GM12878 (cell line): Measurements from ENCODE around the gene CELSR3. TPM values are rescaled to one million over a fixed set of nuclear protein-coding genes. Genes with fewer than 3 reads are reported as not detected.

ENCODE experiments used
- ATAC-seq: fragments of 200-7000 bp; cut with Tn5 transposase; 3 replicates; pipeline ENCODE4 v1.9.1; 2020; ENCODE audit warnings: mild to moderate bottlenecking, moderate library complexity
- BruUV-seq: library from RNA; stranded (reverse); fragments of 400-500 nt; replicated peaks from 2 replicates; lab custom pipeline; 2021; lab: Mats Ljungman, UMichigan
- CTCF ChIA-PET: fragments of 300-600 bp; sonication (Branson Sonifier 250); formaldehyde crosslinking; extraction: SDS; loops from one replicate; lab custom pipeline; 2021; ENCODE audit warnings: inconsistent platforms; lab: Yijun Ruan, JAX
- POLR2A ChIA-PET: fragments of 350-600 bp; formaldehyde crosslinking; extraction: SDS; loops from one replicate; lab custom pipeline; 2021; ENCODE audit warnings: inconsistent platforms; lab: Charles Lee
- RAD21 ChIA-PET: fragments of 300-600 bp; sonication (Branson Sonifier 250); formaldehyde crosslinking; loops from one replicate; lab custom pipeline; 2023; ENCODE audit warnings: antibody characterized with exemption; ENCODE audit not compliant: unreplicated experiment; lab: Charles Lee
- SMC1A ChIA-PET: fragments of 300-600 bp; sonication (Branson Sonifier 250); formaldehyde crosslinking; loops from one replicate; lab custom pipeline; 2023; ENCODE audit not compliant: unreplicated experiment, uncharacterized antibody; lab: Charles Lee
- DNase-seq: peaks from one replicate; pipeline ENCODE4 v3.0.0-alpha.2; 2011; ENCODE audit warnings: low read depth, low spot score
- FAIRE-seq: peaks from 3 replicates; lab custom pipeline; 2011; peaks lifted over from hg19 to GRCh38; lab: Jason Lieb, UNC
- H2AFZ ChIP-seq: 2 replicates; pipeline ENCODE4 v1.6.0; 2011; ENCODE audit warnings: low read depth, low read length, control low read depth; ENCODE audit not compliant: control insufficient read depth
- H3K27ac ChIP-seq: 2 replicates; pipeline ENCODE4 v1.5.1; 2011; ENCODE audit warnings: control low read depth; ENCODE audit not compliant: control insufficient read depth, insufficient read depth
- H3K27me3 ChIP-seq, 2 experiments: replicated peaks in 1 of 2; 2 replicates each; pipeline versions ENCODE4 v1.6.0 to v1.6.1; 2011; ENCODE audit warnings: low read length in 1 of 2; ENCODE audit not compliant: control insufficient read depth in 2 of 2, insufficient read depth in 2 of 2
- H3K36me3 ChIP-seq, 2 experiments: 2 replicates each; pipeline ENCODE4 v1.5.1; 2011; ENCODE audit warnings: low read length in 1 of 2; ENCODE audit not compliant: control insufficient read depth in 2 of 2, insufficient read depth in 2 of 2
- H3K4me1 ChIP-seq: 2 replicates; pipeline ENCODE4 v1.6.1; 2011; ENCODE audit warnings: mild to moderate bottlenecking, low read length, moderate library complexity, mixed read lengths; ENCODE audit not compliant: control insufficient read depth, insufficient read depth
- H3K4me2 ChIP-seq: 2 replicates; pipeline ENCODE4 v1.6.0; 2011; ENCODE audit warnings: control low read depth; ENCODE audit not compliant: control insufficient read depth, insufficient read depth
- H3K4me3 ChIP-seq: fragments of 200-600 bp; sonication (generic); 2 replicates; pipeline ENCODE4 v1.5.1; 2016
- H3K79me2 ChIP-seq: 2 replicates; pipeline ENCODE4 v1.6.0; 2011; ENCODE audit warnings: low read length; ENCODE audit not compliant: control insufficient read depth, insufficient read depth
- H3K9ac ChIP-seq: 2 replicates; pipeline ENCODE4 v1.8.0; 2011; ENCODE audit warnings: low read length, control low read depth, mixed read lengths; ENCODE audit not compliant: control insufficient read depth, insufficient read depth
- H3K9me3 ChIP-seq: replicated peaks from 3 replicates; pipeline ENCODE4 v1.5.1; 2011; ENCODE audit warnings: mild to moderate bottlenecking, low read length; ENCODE audit not compliant: control insufficient read depth, insufficient read depth
- H4K20me1 ChIP-seq: 2 replicates; pipeline ENCODE4 v1.6.0; 2011; ENCODE audit not compliant: control insufficient read depth, insufficient read depth
- ASH2L ChIP-seq: fragments of 300-600, 200-600 bp; sonication (generic); IDR thresholded peaks from 2 replicates; pipeline ENCODE4 v1.6.1; 2017; ENCODE audit warnings: low read depth, mild to moderate bottlenecking, borderline replicate concordance
- HCFC1 ChIP-seq: fragments of 150-350 bp; IDR thresholded peaks from 2 replicates; pipeline ENCODE4 v1.6.1; 2014; ENCODE audit warnings: low read length
- RAD51 ChIP-seq: fragments of 450-650 bp; IDR thresholded peaks from 2 replicates; pipeline ENCODE4 v1.6.1; 2016; ENCODE audit warnings: moderate library complexity, mild to moderate bottlenecking, inconsistent platforms
- TARDBP ChIP-seq: IDR thresholded peaks from 2 replicates; pipeline ENCODE4 v1.6.1; 2016; ENCODE audit warnings: borderline replicate concordance
- TCF12 ChIP-seq: IDR thresholded peaks from 2 replicates; pipeline ENCODE4 v1.6.1; 2011; ENCODE audit warnings: low read depth, mild to moderate bottlenecking, low read length
- YY1 ChIP-seq: IDR thresholded peaks from 2 replicates; pipeline ENCODE4 v1.6.1; 2011; ENCODE audit warnings: low read depth, mild to moderate bottlenecking, low read length
- ZNF592 ChIP-seq: fragments of 450-650 bp; IDR thresholded peaks from 2 replicates; pipeline ENCODE4 v1.6.1; 2017; ENCODE audit warnings: mild to moderate bottlenecking, moderate library complexity
- WGBS: methylation state at CpG from one replicate; pipeline ENCODE4 v1.1.6; 2016; ENCODE audit warnings: low lambda C conversion rate; ENCODE audit not compliant: insufficient replicate concordance, insufficient coverage; ENCODE audit errors: missing lambda C conversion rate; 5-methylcytosine and 5-hydroxymethylcytosine counted together
- in situ Hi-C: fragments of 300-500 bp; cut with MboI; formaldehyde crosslinking; loops from 9 replicates; pipeline ENCODE4 v1.14.3; 2018; ENCODE audit warnings: mixed read lengths
- intact Hi-C: fragments of 100-400 bp; cut with micrococcal nuclease; formaldehyde crosslinking; loops from one replicate; pipeline ENCODE4 v1.14.2; 2022; ENCODE audit not compliant: unreplicated experiment
- polyA plus RNA-seq, 11 experiments: library from polyadenylated mRNA; depleted of rRNA in 4 of 11; unstranded in 6 of 11; stranded (reverse) in 5 of 11; fragments of >200 nt; fragmentation: Nextera tagmentation in 4 of 11; fragmentation: Illumina TruSeq in 1 of 11; extraction: Ambion mirVana in 4 of 11; extraction: Trizol in 1 of 11; gene quantifications; 1 replicate in 1 of 11; 2 replicates in 10 of 11; pipeline versions ENCODE4 v1.2.1 to v1.2.3, GENCODE V29; 2011 to 2016; ENCODE audit warnings: inconsistent platforms in 2 of 11, missing spikeins in 2 of 11, low read depth in 1 of 11
- total RNA-seq, 4 experiments: library from RNA; depleted of rRNA in 3 of 4; stranded (reverse); fragments of >200 nt in 3 of 4; fragmentation: Illumina TruSeq in 1 of 4; extraction: Trizol in 1 of 4; gene quantifications; 2 replicates each; pipeline versions ENCODE4 v1.2.1 to v1.2.3, GENCODE V29; 2013 to 2021

Gene CELSR3
- total and polyA plus RNA-seq, 10 of the 15 experiments (the other 5 are each of a cell fraction or from before 2014, with no cell fraction given): 0.08 to 1.6 (median 0.57) TPM

GRCh38 chr3:48623851-48624547, 38.7 kb downstream of the CELSR3 start:
- CTCF ChIA-PET: interaction anchor here (0.8 to 2.6 kb wide), 6 partner anchors 11 to 223 kb away, joined by 3 to 16 read pairs (median 4); partner anchors contain the start of genes SLC26A6 and UQCRC1
- SMC1A ChIA-PET: no interaction called here
- H3K36me3 ChIP-seq: peaks cover 0 to 4% of the 10 kb centered on the region in 2 experiments; a peak in 3 of 4 replicates
- 87% methylated on average over 6 of the region's 6 CpGs for WGBS
- FAIRE-seq: no peak
- DNase-seq: no peak
- no peaks in the 10 kb centered on the region for H4K20me1 ChIP-seq
- RAD21 ChIA-PET: no interaction called here
- H3K79me2 ChIP-seq: no peaks in the 10 kb centered on the region
- H2AFZ ChIP-seq: no peak overlapping the region
- no peaks in the 10 kb centered on the region for H3K4me1 ChIP-seq
- H3K4me2 ChIP-seq: no peak overlapping the region
- H3K9ac ChIP-seq: no peak overlapping the region
- in situ Hi-C loops (no loop called here), intact Hi-C loops (no loop called here)
- POLR2A ChIA-PET: interaction anchor here (0.5 to 0.7 kb wide), 5 partner anchors 12 to 97 kb away, joined by 3 to 4 read pairs (median 4); no protein-coding TSS in a partner anchor
- BruUV-seq: no TSS peak
- no peak overlapping the region for H3K27ac ChIP-seq
- no peak for ATAC-seq
- TF ChIP-seq TARDBP (no peak), RAD51 (peak; percentile 58; the same call in 1 of the 2 replicates)
- H3K27me3 ChIP-seq: no peaks in the 10 kb centered on the region
- H3K9me3 ChIP-seq: no peaks in the 10 kb centered on the region
- H3K4me3 ChIP-seq: no peak overlapping the region

- DNase-seq: no peak
- intact Hi-C loops: no loop called here
- Histone ChIP-seq H3K9me3 (peaks cover 5% of the 10 kb centered on the region; the same call in 2 of the 3 replicates), H3K27me3 (no peaks in the 10 kb centered on the region)
- TF ChIP-seq TCF12 (no peak), YY1 (no peak), HCFC1 (no peak), ASH2L (no peak), ZNF592 (no peak)
- TF ChIP-seq, all 136 proteins: peak for 0
- in situ Hi-C loops: no loop called here
- BruUV-seq: no TSS peak
- Histone ChIP-seq H3K4me2 (no peak within 1 kb of the TSS), H3K9ac (no peak within 1 kb of the TSS), H3K79me2 (no peaks in the 10 kb centered on the region), H2AFZ (no peak within 1 kb of the TSS), H4K20me1 (no peaks in the 10 kb centered on the region), H3K4me3 (no peak within 1 kb of the TSS), H3K36me3 (no peaks in the 10 kb centered on the region; a peak in 2 of 4 replicates), H3K4me1 (no peaks in the 10 kb centered on the region), H3K27ac (no peak within 1 kb of the TSS)
- no peak for ATAC-seq
- CTCF ChIA-PET: interaction anchor here (0.6 kb wide), 1 partner anchor 428 kb away, joined by 3 read pairs; no protein-coding TSS in a partner anchor
- POLR2A ChIA-PET: no interaction called here
- SMC1A ChIA-PET: interaction anchor here (0.7 to 0.9 kb wide), 2 partner anchors 14 to 17 kb away, joined by 4 read pairs; partner anchors contain the start of gene SLC26A6
- whole genome bisulfite sequencing: 77% methylated on average over 19 of the region's 19 CpGs
- FAIRE-seq: no peak
- RAD21 ChIA-PET: interaction anchor here (1.4 kb wide), 1 partner anchor 14 kb away, joined by 3 read pairs; the partner anchor contains the start of gene SLC26A6
These were observed 41.2 kb downstream of the CELSR3 start, which contains the start of gene TMEM89 for GRCh38 chr3:48621461-48621869. Gene TMEM89, minus strand, starts transcription at chr3:48621769. Its CDS starts 13 bp downstream, at chr3:48621756.
